ENCODE measurements around the gene GALNT17.

- TF ChIP-seq POLR2A (IDR thresholded peaks at IDR 0.05) (no peak), CTCF (IDR thresholded peaks at IDR 0.05) (no peak)
These were observed 341.5 kb downstream of the GALNT17 start for GRCh38 chr7:71473366-71473967.
